ENCODE results near the gene SLC4A7. TPM values are rescaled to one million over a fixed set of nuclear protein-coding genes. Genes with fewer than 3 reads are reported as not detected.

SLC4A7 gene
- total and polyA plus RNA-seq, 2 donors (not counting 3 experiments of a cell fraction or from before 2014, with no cell fraction given): 7.8 to 50.9 TPM

DNA sequence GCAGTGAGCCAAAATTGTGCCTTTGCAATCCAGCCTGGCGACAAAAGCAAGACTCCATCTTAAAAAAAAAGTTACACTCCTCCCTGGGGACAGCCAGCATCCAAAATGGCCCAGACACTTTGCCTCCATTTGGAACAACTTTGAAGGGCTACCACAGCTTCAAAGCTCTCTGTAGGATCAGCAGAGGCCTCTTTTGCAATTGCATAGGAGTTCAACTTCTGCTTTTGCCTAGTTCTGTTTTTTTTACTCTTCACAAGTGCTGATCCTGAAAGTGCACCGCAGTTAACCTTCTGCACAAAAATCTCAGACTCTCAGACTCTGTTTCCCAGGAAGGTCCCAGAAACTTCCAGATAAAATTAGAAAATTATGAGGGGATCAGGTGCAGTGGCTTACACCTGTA, 25.2 kb upstream of the SLC4A7 start:
- intact Hi-C loops (cut with micrococcal nuclease): no loop called here
- no TSS peak for BruUV-seq (replicated peaks)
- no peaks in the 10 kb centered on the region for H3K79me2 ChIP-seq (ENCODE audit: control insufficient read depth, insufficient read depth, low read length)

More for the DNA sequence above, 25.2 kb upstream of the SLC4A7 start:
- no peak overlapping the region for H3K4me3 ChIP-seq (replicated peaks in 1 of 3; ENCODE audit: insufficient read depth in 1 of 3, low read depth in 1 of 3, low read length in 3 of 3)
- peaks cover 11% of the 10 kb centered on the region for H3K4me1 ChIP-seq (ENCODE audit: control insufficient read depth, extremely low read depth, insufficient read depth, low read length)
- POLR2A ChIA-PET: no interaction called here
- dilution Hi-C loops (cut with MboI; ENCODE audit: extremely low pct_ligation_motif_present, low sequenced_read_pairs): no loop called here
- H3K9me1 ChIP-seq (replicated peaks; ENCODE audit: control insufficient read depth, extremely low read depth, insufficient read depth, low read length): no peaks in the 10 kb centered on the region
- H3K4me2 ChIP-seq (ENCODE audit: insufficient read depth, low read length): no peak overlapping the region
- H4K20me1 ChIP-seq (replicated peaks; ENCODE audit: control insufficient read depth, extremely low read depth, insufficient read depth, low read length): no peaks in the 10 kb centered on the region
- no peak overlapping the region for H2AFZ ChIP-seq (ENCODE audit: low read depth, low read length)
- H3K9ac ChIP-seq (replicated peaks; ENCODE audit: extremely low read depth, insufficient read depth, low read length): no peak overlapping the region
- no peaks in the 10 kb centered on the region for H3K27me3 ChIP-seq (ENCODE audit: control insufficient read depth in 2 of 2, insufficient read depth in 2 of 2, low read length in 2 of 2)
- no peak overlapping the region for H3K27ac ChIP-seq (ENCODE audit: insufficient read depth, low read depth, low read length)
- H3K36me3 ChIP-seq (ENCODE audit: control insufficient read depth in 2 of 2, extremely low read depth in 1 of 2, insufficient read depth in 2 of 2, low read length in 2 of 2): no peaks in the 10 kb centered on the region
- TF ChIP-seq GATA2 (IDR thresholded peaks at IDR 0.05; ENCODE audit: insufficient read depth, insufficient read length, low read depth, low read length) (no peak), MAX (IDR thresholded peaks at IDR 0.05; ENCODE audit: insufficient read depth, insufficient read length) (no peak), POLR2A (IDR thresholded peaks at IDR 0.05; ENCODE audit: low read depth, low read length) (no peak), EZH2 (IDR thresholded peaks at IDR 0.05; ENCODE audit: borderline replicate concordance, low read depth, low read length, severe bottlenecking) (no peak), FOS (IDR thresholded peaks at IDR 0.05; ENCODE audit: borderline replicate concordance, insufficient read depth, low read length) (no peak), MYC (IDR thresholded peaks at IDR 0.05; ENCODE audit: low read depth, low read length) (no peak), JUN (IDR thresholded peaks at IDR 0.05; ENCODE audit: borderline replicate concordance, insufficient read depth, insufficient read length, low read depth) (no peak), POLR2AphosphoS5 (IDR thresholded peaks at IDR 0.05; ENCODE audit: insufficient read depth, low read depth, low read length) (no peak)
- TF ChIP-seq, protein P1, sequence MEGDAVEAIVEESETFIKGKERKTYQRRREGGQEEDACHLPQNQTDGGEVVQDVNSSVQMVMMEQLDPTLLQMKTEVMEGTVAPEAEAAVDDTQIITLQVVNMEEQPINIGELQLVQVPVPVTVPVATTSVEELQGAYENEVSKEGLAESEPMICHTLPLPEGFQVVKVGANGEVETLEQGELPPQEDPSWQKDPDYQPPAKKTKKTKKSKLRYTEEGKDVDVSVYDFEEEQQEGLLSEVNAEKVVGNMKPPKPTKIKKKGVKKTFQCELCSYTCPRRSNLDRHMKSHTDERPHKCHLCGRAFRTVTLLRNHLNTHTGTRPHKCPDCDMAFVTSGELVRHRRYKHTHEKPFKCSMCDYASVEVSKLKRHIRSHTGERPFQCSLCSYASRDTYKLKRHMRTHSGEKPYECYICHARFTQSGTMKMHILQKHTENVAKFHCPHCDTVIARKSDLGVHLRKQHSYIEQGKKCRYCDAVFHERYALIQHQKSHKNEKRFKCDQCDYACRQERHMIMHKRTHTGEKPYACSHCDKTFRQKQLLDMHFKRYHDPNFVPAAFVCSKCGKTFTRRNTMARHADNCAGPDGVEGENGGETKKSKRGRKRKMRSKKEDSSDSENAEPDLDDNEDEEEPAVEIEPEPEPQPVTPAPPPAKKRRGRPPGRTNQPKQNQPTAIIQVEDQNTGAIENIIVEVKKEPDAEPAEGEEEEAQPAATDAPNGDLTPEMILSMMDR (IDR thresholded peaks at IDR 0.05; ENCODE audit: extremely low read depth in 1 of 2, insufficient read depth in 1 of 2, low read depth in 1 of 2, low read length in 2 of 2): no peak
- H3K9me3 ChIP-seq (replicated peaks; ENCODE audit: control insufficient read depth, insufficient read depth, low read length): no peaks in the 10 kb centered on the region
- CTCF ChIA-PET: no interaction called here
- FAIRE-seq: no peak
- no peak for DNase-seq (ENCODE audit: low read depth, low spot score)

Data from endothelial cell of umbilical vein (primary cell).